Astrocyte of the cerebellum (primary cell): ENCODE results near the gene ZBTB20.

Experiments
- DNase-seq: peaks from one replicate; pipeline ENCODE4 v3.0.0-alpha.2; 2011; ENCODE audit warnings: low read depth
- H3K4me3 ChIP-seq: 2 replicates; pipeline ENCODE4 v1.5.1; 2011; ENCODE audit warnings: mild to moderate bottlenecking, low read depth, low read length, moderate library complexity
- CTCF ChIP-seq: IDR thresholded peaks from 2 replicates; pipeline ENCODE4 v1.5.1; 2012; ENCODE audit warnings: low read length, low read depth, moderate library complexity, mild to moderate bottlenecking; ENCODE audit errors: missing control alignments
- in situ Hi-C: cut with HindIII; loops from 2 replicates; pipeline ENCODE4 v1.10.0; 2017; ENCODE audit warnings: low sequenced_read_pairs

Gene ZBTB20

GRCh38 chr3:115007966-115008365 lies 139.1 kb downstream of the ZBTB20 start:
- TF ChIP-seq CTCF: no peak
- in situ Hi-C loops: no loop called here
- DNase-seq: no peak

GRCh38 chr3:115004201-115005140 lies 142.6 kb downstream of the ZBTB20 start:
- TF ChIP-seq CTCF: no peak
- H3K4me3 ChIP-seq: no peak overlapping the region
- no peak for DNase-seq
- in situ Hi-C loops: no loop called here

More at GRCh38 chr3:115007966-115008365, 139.1 kb downstream of the ZBTB20 start:
- H3K4me3 ChIP-seq: no peak overlapping the region

- DNase-seq: no peak
- in situ Hi-C loops: no loop called here
- no peak overlapping the region for H3K4me3 ChIP-seq
- TF ChIP-seq CTCF: no peak
Observed at GRCh38 chr3:114998971-114999579, 148.0 kb downstream of the ZBTB20 start.

GRCh38 chr3:114994554-114995341 lies 152.3 kb downstream of the ZBTB20 start:
- H3K4me3 ChIP-seq: no peak overlapping the region

GRCh38 chr3:114985776-114986175 lies 161.3 kb downstream of the ZBTB20 start:
- in situ Hi-C loops: no loop called here
- TF ChIP-seq CTCF: no peak
- no peak for DNase-seq
- no peak overlapping the region for H3K4me3 ChIP-seq

More at GRCh38 chr3:114994554-114995341, 152.3 kb downstream of the ZBTB20 start:
- no peak for TF ChIP-seq CTCF
- in situ Hi-C loops: no loop called here
- DNase-seq: no peak

GRCh38 chr3:114983248-114983647 lies 163.8 kb downstream of the ZBTB20 start:
- H3K4me3 ChIP-seq: no peak overlapping the region
- no peak for TF ChIP-seq CTCF
- in situ Hi-C loops: no loop called here
- DNase-seq: no peak
